ENCODE results near the gene HOTAIR.

HOTAIR gene

DNA sequence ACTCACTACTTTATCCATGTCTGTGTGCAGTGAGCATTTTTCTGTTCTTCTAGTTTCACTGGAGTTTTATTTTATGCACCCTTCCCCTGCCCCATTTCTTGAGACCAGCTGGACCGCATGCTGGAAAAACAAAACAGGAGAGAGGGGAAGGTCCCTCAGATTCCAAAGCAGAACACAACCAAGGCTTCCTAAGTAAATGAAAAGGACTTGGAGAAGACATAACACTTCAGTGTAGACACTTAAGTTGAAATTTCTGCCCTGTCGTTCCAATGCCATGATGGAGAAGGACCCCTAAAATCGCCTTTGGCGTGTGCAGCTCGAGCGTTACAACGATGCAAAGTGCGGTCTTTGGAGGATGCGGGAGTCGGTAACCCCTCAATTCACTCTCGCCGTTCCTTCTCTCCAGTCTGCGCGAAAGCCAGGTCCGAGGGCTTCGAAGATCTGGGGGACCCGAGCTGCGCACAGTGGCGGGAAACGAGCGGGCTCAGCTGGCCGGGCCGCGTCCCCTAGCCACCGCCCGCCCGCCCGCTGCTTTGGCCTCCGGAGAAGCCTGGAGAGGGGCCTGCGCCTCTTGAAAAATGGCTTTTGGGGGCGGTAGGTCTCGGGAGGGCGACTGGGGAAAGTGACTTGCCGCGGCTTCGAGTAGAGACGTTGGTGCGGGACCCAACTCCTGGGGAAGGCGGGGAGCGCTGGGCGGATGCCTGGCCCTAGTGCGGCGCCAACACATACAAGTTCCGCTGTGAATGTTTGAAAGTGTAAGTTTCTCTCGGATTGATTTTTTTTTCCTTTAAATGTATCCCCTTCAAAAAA is 47.3 kb downstream of the HOTAIR start:
- DNase-seq (ENCODE audit: low read depth) = no peak

DNA sequence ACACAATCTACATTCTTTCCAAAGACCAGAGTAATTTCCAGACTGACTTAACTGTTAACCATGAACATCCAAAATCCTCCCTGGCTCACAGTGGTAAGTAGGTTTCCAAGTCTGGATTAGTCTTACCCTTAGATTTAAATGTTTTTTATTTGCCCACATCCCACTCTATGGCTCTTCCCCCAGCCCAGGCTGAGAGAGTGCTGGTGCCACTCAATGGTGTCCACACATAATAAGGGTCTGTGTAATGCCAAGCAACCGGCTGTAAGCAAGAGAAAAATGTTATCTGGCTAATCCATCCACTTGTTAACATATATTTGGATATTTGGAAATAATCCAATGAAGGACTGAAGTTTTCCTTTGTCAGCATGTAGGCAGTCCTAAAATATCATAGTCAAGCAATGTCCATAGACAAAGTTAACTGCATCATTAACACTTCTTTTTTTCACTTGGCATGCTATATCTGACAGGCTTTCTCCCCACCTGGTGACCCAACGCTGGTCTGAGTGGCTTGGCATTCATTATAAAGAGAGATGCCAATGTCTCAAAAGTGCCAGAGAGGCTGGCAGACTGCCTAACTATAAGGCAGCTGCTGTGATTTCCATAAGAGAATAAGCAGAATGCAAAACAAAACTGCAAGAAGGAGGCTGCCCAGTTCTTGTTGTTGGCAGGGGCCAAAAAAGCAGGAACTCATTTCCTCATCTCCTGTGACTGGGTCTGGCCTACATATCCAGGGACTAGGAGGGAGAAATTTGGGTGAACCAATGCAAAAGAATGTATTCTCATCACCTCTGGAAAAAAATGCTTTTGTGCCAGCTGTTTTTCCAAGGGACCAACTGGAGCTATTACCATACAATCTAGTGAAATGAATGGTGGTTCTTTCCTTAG is 50.0 kb downstream of the HOTAIR start:
- DNase-seq (ENCODE audit: low read depth) = no peak

DNA sequence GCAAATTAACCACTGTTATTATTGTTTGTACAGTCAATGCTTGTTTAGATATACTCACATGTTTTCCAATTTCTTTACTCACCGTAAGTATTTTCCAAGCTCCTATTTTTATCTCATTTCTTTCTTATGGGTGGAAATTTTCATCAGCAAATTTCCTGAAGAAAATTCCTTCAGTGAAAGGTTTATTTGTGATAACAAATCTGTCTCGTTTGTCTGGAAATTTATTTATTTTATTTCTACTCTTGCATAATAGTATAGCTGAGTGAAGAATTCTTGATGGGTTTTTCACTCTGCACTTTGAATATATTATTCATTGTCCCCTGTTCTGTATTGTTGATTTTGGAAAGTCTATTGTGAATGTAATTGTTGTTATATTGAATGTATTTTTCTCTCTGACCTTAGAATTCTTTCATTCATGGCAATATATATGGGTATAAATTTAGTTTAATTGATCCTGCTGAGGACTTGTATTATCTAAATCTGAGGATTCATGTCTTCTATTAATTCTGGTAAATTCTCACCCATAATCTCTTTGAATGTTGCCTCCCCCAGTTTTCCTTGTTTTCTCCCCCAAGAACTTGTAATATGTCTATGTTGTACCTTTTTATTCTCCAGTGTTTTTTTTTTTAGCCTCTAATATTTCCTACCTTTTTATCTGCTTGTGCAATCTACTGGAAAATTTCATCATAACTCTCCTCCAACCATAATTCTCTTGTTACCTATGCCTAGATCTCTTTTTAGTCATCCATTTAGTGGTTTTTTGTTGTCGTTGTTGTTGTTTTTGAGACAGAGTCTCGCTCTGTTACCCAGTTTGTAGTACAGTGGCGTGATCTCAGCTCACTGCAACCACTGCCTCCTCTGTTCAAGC is 57.7 kb downstream of the HOTAIR start:
- no peak for DNase-seq (ENCODE audit: low read depth)
